HEK293 (cell line): ENCODE measurements around the gene IDUA.

Experiments used
- CTCF ChIA-PET: fragments of 350-600 bp; formaldehyde crosslinking; extraction: SDS; loops from one replicate; lab custom pipeline; 2021; ENCODE audit warnings: antibody characterized with exemption; lab: Yijun Ruan, JAX
- POLR2A ChIA-PET: fragments of 300-600 bp; formaldehyde crosslinking; extraction: SDS; loops from one replicate; lab custom pipeline; 2020; ENCODE audit warnings: antibody characterized with exemption, inconsistent platforms; lab: Yijun Ruan, JAX
- H3K27ac ChIP-seq: fragments of 200-500 bp; sonication (Bioruptor generic); 2 replicates; pipeline ENCODE4 v1.5.1; 2014; ENCODE audit warnings: low read depth, low read length, control low read depth, inconsistent platforms; ENCODE audit errors: extremely low read depth
- H3K36me3 ChIP-seq, 2 experiments: fragments of 200-500 bp in 1 of 2; sonication (Bioruptor generic) in 1 of 2; 1 replicate in 1 of 2; 2 replicates in 1 of 2; pipeline ENCODE4 v1.5.1; 2014 to 2017; ENCODE audit warnings: inconsistent platforms in 2 of 2, low read length in 2 of 2; ENCODE audit not compliant: control insufficient read depth in 2 of 2, insufficient read depth in 1 of 2
- H3K4me1 ChIP-seq: fragments of 200-500 bp; sonication (Bioruptor generic); 2 replicates; pipeline ENCODE4 v1.5.1; 2014; ENCODE audit warnings: mild to moderate bottlenecking, low read length, inconsistent platforms; ENCODE audit not compliant: control insufficient read depth, insufficient read depth
- H3K4me3 ChIP-seq: 2 replicates; pipeline ENCODE4 v1.5.1; 2011; ENCODE audit warnings: low read depth, mild to moderate bottlenecking, control low read depth, low read length, moderate library complexity
- H3K9me3 ChIP-seq: fragments of 200-500 bp; sonication (Bioruptor generic); 2 replicates; pipeline ENCODE4 v1.5.1; 2014; ENCODE audit warnings: low read depth, low read length, inconsistent platforms; ENCODE audit not compliant: control insufficient read depth, insufficient read depth
- CTCF ChIP-seq: fragments of 450-650 bp; formaldehyde crosslinking; IDR thresholded peaks from 2 replicates; pipeline ENCODE4 v1.5.1; 2016; ENCODE audit warnings: missing biosample characterization, missing genetic modification characterization
- GLIS2 ChIP-seq: fragments of 450-650 bp; formaldehyde crosslinking; IDR thresholded peaks from 2 replicates; pipeline ENCODE4 v1.5.1; 2016; ENCODE audit warnings: missing biosample characterization, missing genetic modification characterization
- INSM2 ChIP-seq: fragments of 450-650 bp; formaldehyde crosslinking; IDR thresholded peaks from 2 replicates; pipeline ENCODE4 v1.5.1; 2016; ENCODE audit warnings: missing biosample characterization, missing genetic modification characterization
- REST ChIP-seq: fragments of 450-650 bp; formaldehyde crosslinking; IDR thresholded peaks from 2 replicates; pipeline ENCODE4 v1.5.1; 2016; ENCODE audit warnings: missing biosample characterization, missing genetic modification characterization
- ZBTB26 ChIP-seq: fragments of 450-650 bp; formaldehyde crosslinking; optimal IDR thresholded peaks from 2 replicates; pipeline ENCODE3; 2016; ENCODE audit warnings: missing biosample characterization, mild to moderate bottlenecking, missing genetic modification characterization
- ZBTB6 ChIP-seq: fragments of 450-650 bp; formaldehyde crosslinking; IDR thresholded peaks from 2 replicates; pipeline ENCODE4 v1.5.1; 2017; ENCODE audit warnings: missing biosample characterization, missing genetic modification characterization
- ZBTB8A ChIP-seq: fragments of 450-650 bp; formaldehyde crosslinking; IDR thresholded peaks from 2 replicates; pipeline ENCODE4 v1.5.1; 2016; ENCODE audit warnings: missing biosample characterization, missing genetic modification characterization
- ZFHX2 ChIP-seq: fragments of 450-650 bp; formaldehyde crosslinking; conservative IDR thresholded peaks from 2 replicates; pipeline ENCODE4 v1.5.1; 2016; ENCODE audit warnings: missing biosample characterization, missing genetic modification characterization
- ZFP3 ChIP-seq: fragments of 450-650 bp; formaldehyde crosslinking; IDR thresholded peaks from 2 replicates; pipeline ENCODE4 v1.5.1; 2016; ENCODE audit warnings: low read depth, missing biosample characterization, missing genetic modification characterization
- ZIC2 ChIP-seq: fragments of 450-650 bp; formaldehyde crosslinking; IDR thresholded peaks from 2 replicates; pipeline ENCODE4 v1.5.1; 2016; ENCODE audit warnings: missing biosample characterization, missing genetic modification characterization
- ZNF266 ChIP-seq: fragments of 450-650 bp; formaldehyde crosslinking; IDR thresholded peaks from 2 replicates; pipeline ENCODE4 v1.5.1; 2016; ENCODE audit warnings: missing biosample characterization, missing genetic modification characterization, low read depth
- ZNF423 ChIP-seq: fragments of 450-650 bp; formaldehyde crosslinking; IDR thresholded peaks from 2 replicates; pipeline ENCODE4 v1.5.1; 2016; ENCODE audit warnings: missing biosample characterization, missing genetic modification characterization
- ZNF513 ChIP-seq: fragments of 450-650 bp; IDR thresholded peaks from 2 replicates; pipeline ENCODE4 v1.5.1; 2018; ENCODE audit warnings: missing biosample characterization, missing genetic modification characterization
- ZNF639 ChIP-seq: fragments of 450-650 bp; formaldehyde crosslinking; IDR thresholded peaks from 2 replicates; pipeline ENCODE4 v1.5.1; 2016; ENCODE audit warnings: missing biosample characterization, missing genetic modification characterization
- ZNF701 ChIP-seq: fragments of 450-650 bp; formaldehyde crosslinking; IDR thresholded peaks from 2 replicates; pipeline ENCODE4 v1.5.1; 2016; ENCODE audit warnings: missing biosample characterization, missing genetic modification characterization
- ZNF785 ChIP-seq: fragments of 450-650 bp; formaldehyde crosslinking; IDR thresholded peaks from 2 replicates; pipeline ENCODE4 v1.5.1; 2016; ENCODE audit warnings: missing biosample characterization, missing genetic modification characterization
- ZSCAN16 ChIP-seq: fragments of 450-650 bp; formaldehyde crosslinking; IDR thresholded peaks from 2 replicates; pipeline ENCODE4 v1.5.1; 2016; ENCODE audit warnings: missing biosample characterization, missing genetic modification characterization

The IDUA gene

GRCh38 chr4:1015179-1015578 lies 28.3 kb downstream of the IDUA start:
- Histone ChIP-seq H3K4me1 (no peaks in the 10 kb centered on the region; the same call in 1 of the 2 replicates), H3K9me3 (no peaks in the 10 kb centered on the region), H3K4me3 (no peak overlapping the region), H3K27ac (no peak overlapping the region), H3K36me3 (peaks cover 0 to 14% of the 10 kb centered on the region in 2 experiments; a peak in 1 of 3 replicates)
- TF ChIP-seq GLIS2 (tag by site-specific recombination) (0 out of 2 replicates have a peak, but pooled peaks have one; percentile 10), ZNF423 (tag by site-specific recombination) (no peak), ZIC2 (tag by site-specific recombination) (peak; percentile 66)
- ChIA-PET POLR2A (no interaction called here), CTCF (no interaction called here)

- no peak overlapping the region for H3K27ac ChIP-seq
- CTCF ChIA-PET = no interaction called here
These were observed 28.9 kb downstream of the IDUA start for GRCh38 chr4:1015746-1016145.

GRCh38 chr4:1017211-1017610 lies 30.4 kb downstream of the IDUA start:
- CTCF ChIA-PET = no interaction called here
- H3K27ac ChIP-seq = no peak overlapping the region
- H3K4me3 ChIP-seq = no peak overlapping the region
- POLR2A ChIA-PET = no interaction called here
- H3K36me3 ChIP-seq = peaks cover 0 to 14% of the 10 kb centered on the region in 2 experiments; a peak in 1 of 3 replicates
- H3K9me3 ChIP-seq = no peaks in the 10 kb centered on the region
- H3K4me1 ChIP-seq = no peaks in the 10 kb centered on the region
- TF ChIP-seq ZBTB26 (no peak), INSM2 (no peak), ZNF639 (no peak), ZNF513 (tag by site-specific recombination) (no peak), ZFHX2 (tag by site-specific recombination) (no peak), ZBTB6 (tag by site-specific recombination) (no peak), REST (tag by site-specific recombination) (no peak)

More at GRCh38 chr4:1015746-1016145, 28.9 kb downstream of the IDUA start:
- 0 out of 2 replicates have a peak, but pooled peaks have one; percentile 8 for TF ChIP-seq ZBTB8A (tag by site-specific recombination)
- TF ChIP-seq ZSCAN16 = no peak
- TF ChIP-seq ZFP3 (tag by site-specific recombination) = no peak
- TF ChIP-seq ZNF701 = no peak
- TF ChIP-seq ZNF266 (tag by site-specific recombination) = no peak
- TF ChIP-seq CTCF (tag by site-specific recombination) = no peak
- no peak for TF ChIP-seq GLIS2 (tag by site-specific recombination)
- no peak for TF ChIP-seq ZNF785 (tag by site-specific recombination)
- TF ChIP-seq, all 188 proteins: peak for 1
- H3K9me3 ChIP-seq = no peaks in the 10 kb centered on the region
- H3K36me3 ChIP-seq = peaks cover 0 to 14% of the 10 kb centered on the region in 2 experiments; a peak in 1 of 3 replicates
- H3K4me1 ChIP-seq = no peaks in the 10 kb centered on the region; the same call in 1 of the 2 replicates
- POLR2A ChIA-PET = no interaction called here
- no peak overlapping the region for H3K4me3 ChIP-seq
